Uterus (tissue), 4 donors: ENCODE measurements around the gene N4BP2. TPM values are rescaled to one million over a fixed set of nuclear protein-coding genes. Genes with fewer than 3 reads are reported as not detected.

Experiments used
- DNase-seq, 2 donors: peaks; one replicate each; pipeline ENCODE4 v3.0.0-alpha.2; 2019 to 2020
- H3K27ac ChIP-seq, 2 donors: fragments of 200-600 bp; sonication (generic); 1 replicate in 1 of 2; 2 replicates in 1 of 2; pipeline ENCODE4 v1.5.1; 2016 to 2018
- H3K27me3 ChIP-seq, 2 donors: fragments of 200-600 bp; sonication (generic); one replicate each; pipeline ENCODE4 v1.5.1; 2018 to 2019; ENCODE audit warnings: control low read depth in 1 of 2
- H3K36me3 ChIP-seq, 2 donors: fragments of 200-600 bp; sonication (generic); one replicate each; pipeline ENCODE4 v1.5.1; 2019; ENCODE audit warnings: control low read depth in 1 of 2
- H3K4me1 ChIP-seq, 2 donors: fragments of 200-600 bp; sonication (generic); one replicate each; pipeline ENCODE4 v1.5.1; 2018 to 2019; ENCODE audit warnings: control low read depth in 1 of 2
- H3K4me3 ChIP-seq, 2 donors: fragments of 200-600 bp; sonication (generic); 1 replicate in 1 of 2; 2 replicates in 1 of 2; pipeline ENCODE4 v1.5.1; 2018 to 2019; ENCODE audit warnings: mild to moderate bottlenecking in 1 of 2
- H3K9me3 ChIP-seq, 2 donors: fragments of 200-600 bp; sonication (generic); one replicate each; pipeline ENCODE4 v1.5.1; 2019; ENCODE audit warnings: control low read depth in 1 of 2
- CTCF ChIP-seq, 4 experiments: fragments of 200-600 bp in 2 of 4; fragments of 450-650 bp in 2 of 4; sonication (generic) in 2 of 4; IDR thresholded peaks; one replicate each; pipeline ENCODE4 v1.5.1; 2016 to 2019; ENCODE audit warnings: antibody characterized with exemption in 4 of 4, mild to moderate bottlenecking in 2 of 4, moderate library complexity in 1 of 4
- POLR2A ChIP-seq, 2 donors: fragments of 450-650 bp; IDR thresholded peaks; one replicate each; pipeline ENCODE4 v1.6.1; 2016; ENCODE audit warnings: antibody characterized with exemption in 2 of 2, mild to moderate bottlenecking in 1 of 2, moderate library complexity in 1 of 2
- intact Hi-C: fragments of 100-400 bp; cut with DNase I; formaldehyde crosslinking; loops from one replicate; pipeline ENCODE4 v1.15.1; 2023; ENCODE audit warnings: low total_unique reads
- small RNA-seq: library from RNA; depleted of rRNA; stranded (forward); fragments of <200 nt; gene quantifications from one replicate; pipeline ENCODE3, GENCODE V24; 2016
- total RNA-seq, 4 donors: library from RNA; depleted of rRNA in 3 of 4; stranded (reverse); fragments of >200 nt in 3 of 4; gene quantifications; one replicate each; pipeline versions ENCODE4 v1.1.0 to v1.2.4, GENCODE V29; 2014 to 2023
- donor health status: DM: yes; HTN: yes; CAD: no.

The N4BP2 gene
- total RNA-seq, 4 donors from 2014 or later, result 7.4 to 67.4 (median 13.8) TPM

GRCh38 chr4:40205259-40206198, 148.9 kb downstream of the N4BP2 start:
- no peak overlapping the region for H3K4me3 ChIP-seq
- no peaks in the 10 kb centered on the region for H3K27me3 ChIP-seq
- no peak for DNase-seq
- H3K9me3 ChIP-seq, result no peaks in the 10 kb centered on the region
- H3K36me3 ChIP-seq, result no peaks in the 10 kb centered on the region
- H3K4me1 ChIP-seq, result no peaks in the 10 kb centered on the region
- intact Hi-C loops, result no loop called here
- H3K27ac ChIP-seq, result no peak overlapping the region
- TF ChIP-seq CTCF (IDR thresholded peaks at IDR 0.05) (no peak), POLR2A (IDR thresholded peaks at IDR 0.05) (no peak)

GRCh38 chr4:40206426-40206825, 149.8 kb downstream of the N4BP2 start:
- Histone ChIP-seq H3K36me3 (no peaks in the 10 kb centered on the region), H3K27ac (peak overlapping the region in 1 of 2 donors; percentile 42), H3K4me3 (no peak overlapping the region), H3K9me3 (no peaks in the 10 kb centered on the region), H3K27me3 (no peaks in the 10 kb centered on the region), H3K4me1 (no peaks in the 10 kb centered on the region)
- DNase-seq, result no peak
- TF ChIP-seq CTCF (IDR thresholded peaks at IDR 0.05) (no peak), POLR2A (IDR thresholded peaks at IDR 0.05) (no peak)
- intact Hi-C loops, result no loop called here

Small RNAs within 50 kb of the gene (small RNA-seq; reads per million reads assigned to genes)
- gene AC095057.1 (not detected), gene RF00432 (not detected), gene RNU6-1112P (not detected)

Other genes with a start within 250 kb of the N4BP2 start
- 100 to 1,000 TPM in 1 of 4 donors, 10 to 100 TPM in 3; 42.9 to 107 (median 68.9) TPM for gene PDS5A, start 78.9 kb upstream of the N4BP2 start, total RNA-seq
- gene RHOH, start 140.2 kb downstream of the N4BP2 start, total RNA-seq, result 10 to 100 TPM in 1 of 4 donors, 1 to 10 TPM in 3; 1.5 to 37.1 (median 3.0) TPM